ENCODE data around the gene LAMA2. TPM values are rescaled to one million over a fixed set of nuclear protein-coding genes. Genes with fewer than 3 reads are reported as not detected.

LAMA2 gene
- total and polyA plus RNA-seq, 4 donors: 5.2 to 105 (median 45.9) TPM

DNA sequence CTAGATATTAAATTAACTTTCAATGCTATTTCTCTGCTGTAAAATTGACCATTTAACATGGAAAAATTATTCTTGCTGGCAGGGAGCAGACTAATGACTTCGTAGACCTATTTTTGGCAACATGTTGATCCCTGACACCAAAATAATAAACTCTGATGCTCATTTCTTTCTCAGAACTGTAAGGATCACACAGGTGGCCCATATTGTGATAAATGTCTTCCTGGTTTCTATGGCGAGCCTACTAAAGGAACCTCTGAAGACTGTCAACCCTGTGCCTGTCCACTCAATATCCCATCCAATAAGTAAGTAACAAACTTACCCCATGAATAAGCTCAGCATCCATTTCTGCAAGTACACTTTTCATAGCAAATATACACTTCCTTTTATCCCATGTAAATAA lies 387.5 kb downstream of the LAMA2 start:
- H3K27me3 ChIP-seq (ENCODE audit: control insufficient read depth in 3 of 3, insufficient read depth in 3 of 3, low read length in 2 of 3): no peaks in the 10 kb centered on the region

GRCh38 chr6:129273161-129273560 lies 390.2 kb downstream of the LAMA2 start:
- H3K4me3 ChIP-seq: no peak overlapping the region
- no peak for ATAC-seq (ENCODE audit: insufficient read depth, low FRiP score)
- 74 to 76% methylated on average over 3 of the region's 3 CpGs for WGBS, 2 donors
- TF ChIP-seq, protein P1, sequence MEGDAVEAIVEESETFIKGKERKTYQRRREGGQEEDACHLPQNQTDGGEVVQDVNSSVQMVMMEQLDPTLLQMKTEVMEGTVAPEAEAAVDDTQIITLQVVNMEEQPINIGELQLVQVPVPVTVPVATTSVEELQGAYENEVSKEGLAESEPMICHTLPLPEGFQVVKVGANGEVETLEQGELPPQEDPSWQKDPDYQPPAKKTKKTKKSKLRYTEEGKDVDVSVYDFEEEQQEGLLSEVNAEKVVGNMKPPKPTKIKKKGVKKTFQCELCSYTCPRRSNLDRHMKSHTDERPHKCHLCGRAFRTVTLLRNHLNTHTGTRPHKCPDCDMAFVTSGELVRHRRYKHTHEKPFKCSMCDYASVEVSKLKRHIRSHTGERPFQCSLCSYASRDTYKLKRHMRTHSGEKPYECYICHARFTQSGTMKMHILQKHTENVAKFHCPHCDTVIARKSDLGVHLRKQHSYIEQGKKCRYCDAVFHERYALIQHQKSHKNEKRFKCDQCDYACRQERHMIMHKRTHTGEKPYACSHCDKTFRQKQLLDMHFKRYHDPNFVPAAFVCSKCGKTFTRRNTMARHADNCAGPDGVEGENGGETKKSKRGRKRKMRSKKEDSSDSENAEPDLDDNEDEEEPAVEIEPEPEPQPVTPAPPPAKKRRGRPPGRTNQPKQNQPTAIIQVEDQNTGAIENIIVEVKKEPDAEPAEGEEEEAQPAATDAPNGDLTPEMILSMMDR (IDR thresholded peaks at IDR 0.05; ENCODE audit: control extremely low read depth, extremely low read depth): no peak
- H3K27ac ChIP-seq (ENCODE audit: low read depth in 1 of 2, low read length in 1 of 2): no peak overlapping the region
- no peak overlapping the region for H3K9ac ChIP-seq (ENCODE audit: insufficient read depth in 1 of 2, low read length in 2 of 2)
- H3K4me1 ChIP-seq (ENCODE audit: control insufficient read depth in 5 of 5, insufficient read depth in 5 of 5, low read length in 5 of 5): no peaks in the 10 kb centered on the region
- H3K9me3 ChIP-seq (ENCODE audit: control insufficient read depth in 4 of 4, insufficient read depth in 3 of 4, low read length in 3 of 4): no peaks in the 10 kb centered on the region
- no peaks in the 10 kb centered on the region for H3K27me3 ChIP-seq (ENCODE audit: control insufficient read depth in 3 of 3, insufficient read depth in 3 of 3, low read length in 2 of 3)
- no peak for DNase-seq
- peaks cover 0 to 10% (median 3%) of the 10 kb centered on the region in 4 donors for H3K36me3 ChIP-seq (ENCODE audit: control insufficient read depth in 4 of 4, insufficient read depth in 4 of 4, low read length in 4 of 4)

More for the DNA sequence above, 387.5 kb downstream of the LAMA2 start:
- Histone ChIP-seq H3K36me3 (ENCODE audit: control insufficient read depth in 4 of 4, insufficient read depth in 4 of 4, low read length in 4 of 4) (peaks cover 0 to 16% (median 3%) of the 10 kb centered on the region in 4 donors), H3K4me1 (ENCODE audit: control insufficient read depth in 5 of 5, insufficient read depth in 5 of 5, low read length in 5 of 5) (peaks cover 0 to 2% (median 0%) of the 10 kb centered on the region in 5 donors), H3K9me3 (ENCODE audit: control insufficient read depth in 4 of 4, insufficient read depth in 3 of 4, low read length in 3 of 4) (no peaks in the 10 kb centered on the region), H3K27ac (ENCODE audit: low read depth in 1 of 2, low read length in 1 of 2) (no peak overlapping the region), H3K4me3 (no peak overlapping the region), H3K9ac (ENCODE audit: insufficient read depth in 1 of 2, low read length in 2 of 2) (no peak overlapping the region)
- DNase-seq (no peak), ATAC-seq (ENCODE audit: insufficient read depth, low FRiP score) (no peak)
- TF ChIP-seq, protein P1 (IDR thresholded peaks at IDR 0.05; ENCODE audit: control extremely low read depth, extremely low read depth): no peak
- 75 to 77% methylated on average over 2 of the region's 2 CpGs for WGBS, 2 donors

- Histone ChIP-seq H3K4me1 (ENCODE audit: control insufficient read depth in 5 of 5, insufficient read depth in 5 of 5, low read length in 5 of 5) (peaks cover 0 to 11% (median 4%) of the 10 kb centered on the region in 5 donors), H3K9me3 (ENCODE audit: control insufficient read depth in 4 of 4, insufficient read depth in 3 of 4, low read length in 3 of 4) (no peaks in the 10 kb centered on the region), H3K27ac (ENCODE audit: low read depth in 1 of 2, low read length in 1 of 2) (no peak overlapping the region), H3K27me3 (ENCODE audit: control insufficient read depth in 3 of 3, insufficient read depth in 3 of 3, low read length in 2 of 3) (no peaks in the 10 kb centered on the region), H3K4me3 (no peak overlapping the region), H3K9ac (ENCODE audit: insufficient read depth in 1 of 2, low read length in 2 of 2) (no peak overlapping the region), H3K36me3 (ENCODE audit: control insufficient read depth in 4 of 4, insufficient read depth in 4 of 4, low read length in 4 of 4) (peaks cover 0 to 12% (median 6%) of the 10 kb centered on the region in 4 donors)
- TF ChIP-seq, protein P1 (IDR thresholded peaks at IDR 0.05; ENCODE audit: control extremely low read depth, extremely low read depth): no peak
- DNase-seq (no peak), ATAC-seq (ENCODE audit: insufficient read depth, low FRiP score) (no peak)
- WGBS, 2 donors: 68 to 76% methylated on average over 1 of the region's 1 CpG
Observed at GRCh38 chr6:129276461-129276860, 393.5 kb downstream of the LAMA2 start.

DNA sequence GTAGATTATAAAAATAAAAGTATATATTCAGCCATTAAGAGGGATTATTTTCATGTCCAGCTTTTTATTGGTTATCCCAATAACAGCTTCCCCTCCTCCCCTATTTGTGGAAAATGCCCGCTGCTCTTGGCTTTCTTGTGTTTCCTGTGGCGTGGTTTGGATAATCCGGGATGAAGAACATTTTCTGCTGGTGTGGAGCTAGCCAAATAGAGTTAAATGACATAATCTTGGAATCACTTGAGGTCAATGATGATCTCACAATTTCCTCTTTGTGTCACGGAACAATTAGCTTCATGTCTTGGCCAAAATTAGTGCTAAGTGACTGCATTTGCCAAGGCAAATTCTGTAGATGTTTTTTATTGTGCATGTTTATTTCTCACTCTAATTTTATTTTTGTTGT lies 394.0 kb downstream of the LAMA2 start:
- Histone ChIP-seq H3K36me3 (ENCODE audit: control insufficient read depth in 4 of 4, insufficient read depth in 4 of 4, low read length in 4 of 4) (peaks cover 0 to 12% (median 5%) of the 10 kb centered on the region in 4 donors), H3K9me3 (ENCODE audit: control insufficient read depth in 4 of 4, insufficient read depth in 3 of 4, low read length in 3 of 4) (no peaks in the 10 kb centered on the region), H3K27me3 (ENCODE audit: control insufficient read depth in 3 of 3, insufficient read depth in 3 of 3, low read length in 2 of 3) (no peaks in the 10 kb centered on the region), H3K27ac (ENCODE audit: low read depth in 1 of 2, low read length in 1 of 2) (no peak overlapping the region), H3K9ac (ENCODE audit: insufficient read depth in 1 of 2, low read length in 2 of 2) (no peak overlapping the region), H3K4me3 (no peak overlapping the region), H3K4me1 (ENCODE audit: control insufficient read depth in 5 of 5, insufficient read depth in 5 of 5, low read length in 5 of 5) (peaks cover 0 to 11% (median 4%) of the 10 kb centered on the region in 5 donors)
- TF ChIP-seq, protein P1 (IDR thresholded peaks at IDR 0.05; ENCODE audit: control extremely low read depth, extremely low read depth): no peak
- ATAC-seq (ENCODE audit: insufficient read depth, low FRiP score) (no peak), DNase-seq (no peak)
- WGBS, 2 donors: 69 to 77% methylated on average over 4 of the region's 4 CpGs
